ENCODE measurements around the gene CTDSPL. TPM values are rescaled to one million over a fixed set of nuclear protein-coding genes. Genes with fewer than 3 reads are reported as not detected.

Gene CTDSPL
- total and polyA plus RNA-seq, 10 of the 15 experiments (the other 5 are each of a cell fraction or from before 2014, with no cell fraction given), result 0.05 to 0.51 (median 0.18) TPM; not detected in 6

DNA sequence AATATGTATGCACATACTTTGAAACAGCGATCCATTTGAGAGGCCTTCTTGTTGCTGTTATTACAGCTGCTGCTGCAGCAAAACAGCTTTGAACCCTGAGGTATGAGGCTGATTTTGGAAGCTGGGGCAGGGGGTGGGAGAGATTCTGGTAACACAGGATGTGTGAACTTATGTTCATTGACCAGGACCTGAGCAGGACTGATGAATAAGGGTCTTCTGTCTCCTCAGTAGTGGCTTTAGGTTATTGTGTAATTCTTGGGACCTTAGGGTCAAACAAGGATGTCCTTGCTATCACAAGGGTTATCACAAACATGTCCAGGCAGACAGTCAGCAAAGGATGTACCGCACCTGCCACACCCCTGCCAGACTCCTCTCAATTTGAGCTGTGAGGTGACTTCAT, 41.6 kb downstream of the CTDSPL start:
- no peaks in the 10 kb centered on the region for H4K20me1 ChIP-seq (ENCODE audit: control insufficient read depth, insufficient read depth)
- in situ Hi-C loops (cut with MboI) (no loop called here), intact Hi-C loops (cut with micrococcal nuclease; ENCODE audit: unreplicated experiment) (no loop called here)
- no peak overlapping the region for H3K4me3 ChIP-seq
- ChIA-PET RAD21 (ENCODE audit: unreplicated experiment) (no interaction called here), SMC1A (ENCODE audit: uncharacterized antibody, unreplicated experiment) (no interaction called here), CTCF (interaction anchor here (0.6 to 1.7 kb wide), 4 partner anchors 48 to 1971 kb away, joined by 3 read pairs; no protein-coding TSS in a partner anchor), POLR2A (no interaction called here)
- DNase-seq (ENCODE audit: low read depth, low spot score) (no peak), FAIRE-seq (no peak), ATAC-seq (no peak)
- H3K9me3 ChIP-seq (replicated peaks; ENCODE audit: control insufficient read depth, insufficient read depth, low read length), result no peaks in the 10 kb centered on the region
- H3K27ac ChIP-seq (ENCODE audit: control insufficient read depth, insufficient read depth), result no peak overlapping the region
- no peaks in the 10 kb centered on the region for H3K27me3 ChIP-seq (replicated peaks in 1 of 2; ENCODE audit: control insufficient read depth in 2 of 2, insufficient read depth in 2 of 2, low read length in 1 of 2)
- 73% methylated on average over 2 of the region's 2 CpGs for WGBS (ENCODE audit: insufficient coverage, insufficient replicate concordance, low lambda C conversion rate, missing lambda C conversion rate)
- peaks cover 27% of the 10 kb centered on the region for H3K4me1 ChIP-seq (ENCODE audit: control insufficient read depth, insufficient read depth, low read length)
- H2AFZ ChIP-seq (ENCODE audit: control insufficient read depth, low read depth, low read length), result no peak overlapping the region
- H3K9ac ChIP-seq (ENCODE audit: control insufficient read depth, insufficient read depth, low read length), result no peak overlapping the region
- no TSS peak for BruUV-seq (replicated peaks)
- H3K4me2 ChIP-seq (ENCODE audit: control insufficient read depth, insufficient read depth), result no peak overlapping the region
- no peaks in the 10 kb centered on the region for H3K36me3 ChIP-seq (ENCODE audit: control insufficient read depth in 2 of 2, insufficient read depth in 2 of 2, low read length in 1 of 2)
- no peaks in the 10 kb centered on the region for H3K79me2 ChIP-seq (ENCODE audit: control insufficient read depth, insufficient read depth, low read length)
- TF ChIP-seq IRF4 (IDR thresholded peaks at IDR 0.05; ENCODE audit: low read depth, low read length) (no peak), PRDM15 (CRISPR knock-in tag; IDR thresholded peaks at IDR 0.05) (no peak), FOXK2 (IDR thresholded peaks at IDR 0.05) (no peak), CBX3 (IDR thresholded peaks at IDR 0.05; ENCODE audit: borderline replicate concordance, low read depth) (no peak), ETV6 (conservative IDR thresholded peaks at IDR 0.05 in 1 of 2, IDR thresholded peaks at IDR 0.05 in 1 of 2; ENCODE audit: borderline replicate concordance in 1 of 2, low read depth in 1 of 2) (no peak), PAX5 (IDR thresholded peaks at IDR 0.05; ENCODE audit: borderline replicate concordance, low read depth, low read length) (no peak), HSF1 (IDR thresholded peaks at IDR 0.05; ENCODE audit: low read depth, low read length) (no peak), HCFC1 (IDR thresholded peaks at IDR 0.05; ENCODE audit: low read length) (no peak)
- TF ChIP-seq, protein P1, sequence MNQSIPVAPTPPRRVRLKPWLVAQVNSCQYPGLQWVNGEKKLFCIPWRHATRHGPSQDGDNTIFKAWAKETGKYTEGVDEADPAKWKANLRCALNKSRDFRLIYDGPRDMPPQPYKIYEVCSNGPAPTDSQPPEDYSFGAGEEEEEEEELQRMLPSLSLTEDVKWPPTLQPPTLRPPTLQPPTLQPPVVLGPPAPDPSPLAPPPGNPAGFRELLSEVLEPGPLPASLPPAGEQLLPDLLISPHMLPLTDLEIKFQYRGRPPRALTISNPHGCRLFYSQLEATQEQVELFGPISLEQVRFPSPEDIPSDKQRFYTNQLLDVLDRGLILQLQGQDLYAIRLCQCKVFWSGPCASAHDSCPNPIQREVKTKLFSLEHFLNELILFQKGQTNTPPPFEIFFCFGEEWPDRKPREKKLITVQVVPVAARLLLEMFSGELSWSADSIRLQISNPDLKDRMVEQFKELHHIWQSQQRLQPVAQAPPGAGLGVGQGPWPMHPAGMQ (IDR thresholded peaks at IDR 0.05; ENCODE audit: borderline replicate concordance), result no peak
- TF ChIP-seq, protein P2, sequence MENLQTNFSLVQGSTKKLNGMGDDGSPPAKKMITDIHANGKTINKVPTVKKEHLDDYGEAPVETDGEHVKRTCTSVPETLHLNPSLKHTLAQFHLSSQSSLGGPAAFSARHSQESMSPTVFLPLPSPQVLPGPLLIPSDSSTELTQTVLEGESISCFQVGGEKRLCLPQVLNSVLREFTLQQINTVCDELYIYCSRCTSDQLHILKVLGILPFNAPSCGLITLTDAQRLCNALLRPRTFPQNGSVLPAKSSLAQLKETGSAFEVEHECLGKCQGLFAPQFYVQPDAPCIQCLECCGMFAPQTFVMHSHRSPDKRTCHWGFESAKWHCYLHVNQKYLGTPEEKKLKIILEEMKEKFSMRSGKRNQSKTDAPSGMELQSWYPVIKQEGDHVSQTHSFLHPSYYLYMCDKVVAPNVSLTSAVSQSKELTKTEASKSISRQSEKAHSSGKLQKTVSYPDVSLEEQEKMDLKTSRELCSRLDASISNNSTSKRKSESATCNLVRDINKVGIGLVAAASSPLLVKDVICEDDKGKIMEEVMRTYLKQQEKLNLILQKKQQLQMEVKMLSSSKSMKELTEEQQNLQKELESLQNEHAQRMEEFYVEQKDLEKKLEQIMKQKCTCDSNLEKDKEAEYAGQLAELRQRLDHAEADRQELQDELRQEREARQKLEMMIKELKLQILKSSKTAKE (IDR thresholded peaks at IDR 0.05; ENCODE audit: low read depth, poor library complexity, severe bottlenecking), result no peak
- TF ChIP-seq, protein P3, sequence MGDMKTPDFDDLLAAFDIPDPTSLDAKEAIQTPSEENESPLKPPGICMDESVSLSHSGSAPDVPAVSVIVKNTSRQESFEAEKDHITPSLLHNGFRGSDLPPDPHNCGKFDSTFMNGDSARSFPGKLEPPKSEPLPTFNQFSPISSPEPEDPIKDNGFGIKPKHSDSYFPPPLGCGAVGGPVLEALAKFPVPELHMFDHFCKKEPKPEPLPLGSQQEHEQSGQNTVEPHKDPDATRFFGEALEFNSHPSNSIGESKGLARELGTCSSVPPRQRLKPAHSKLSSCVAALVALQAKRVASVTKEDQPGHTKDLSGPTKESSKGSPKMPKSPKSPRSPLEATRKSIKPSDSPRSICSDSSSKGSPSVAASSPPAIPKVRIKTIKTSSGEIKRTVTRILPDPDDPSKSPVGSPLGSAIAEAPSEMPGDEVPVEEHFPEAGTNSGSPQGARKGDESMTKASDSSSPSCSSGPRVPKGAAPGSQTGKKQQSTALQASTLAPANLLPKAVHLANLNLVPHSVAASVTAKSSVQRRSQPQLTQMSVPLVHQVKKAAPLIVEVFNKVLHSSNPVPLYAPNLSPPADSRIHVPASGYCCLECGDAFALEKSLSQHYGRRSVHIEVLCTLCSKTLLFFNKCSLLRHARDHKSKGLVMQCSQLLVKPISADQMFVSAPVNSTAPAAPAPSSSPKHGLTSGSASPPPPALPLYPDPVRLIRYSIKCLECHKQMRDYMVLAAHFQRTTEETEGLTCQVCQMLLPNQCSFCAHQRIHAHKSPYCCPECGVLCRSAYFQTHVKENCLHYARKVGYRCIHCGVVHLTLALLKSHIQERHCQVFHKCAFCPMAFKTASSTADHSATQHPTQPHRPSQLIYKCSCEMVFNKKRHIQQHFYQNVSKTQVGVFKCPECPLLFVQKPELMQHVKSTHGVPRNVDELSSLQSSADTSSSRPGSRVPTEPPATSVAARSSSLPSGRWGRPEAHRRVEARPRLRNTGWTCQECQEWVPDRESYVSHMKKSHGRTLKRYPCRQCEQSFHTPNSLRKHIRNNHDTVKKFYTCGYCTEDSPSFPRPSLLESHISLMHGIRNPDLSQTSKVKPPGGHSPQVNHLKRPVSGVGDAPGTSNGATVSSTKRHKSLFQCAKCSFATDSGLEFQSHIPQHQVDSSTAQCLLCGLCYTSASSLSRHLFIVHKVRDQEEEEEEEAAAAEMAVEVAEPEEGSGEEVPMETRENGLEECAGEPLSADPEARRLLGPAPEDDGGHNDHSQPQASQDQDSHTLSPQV (IDR thresholded peaks at IDR 0.05), result no peak

All from GM12878 (cell line).